Measurements from ENCODE around the gene FBXO22.

- TF ChIP-seq, protein P1, sequence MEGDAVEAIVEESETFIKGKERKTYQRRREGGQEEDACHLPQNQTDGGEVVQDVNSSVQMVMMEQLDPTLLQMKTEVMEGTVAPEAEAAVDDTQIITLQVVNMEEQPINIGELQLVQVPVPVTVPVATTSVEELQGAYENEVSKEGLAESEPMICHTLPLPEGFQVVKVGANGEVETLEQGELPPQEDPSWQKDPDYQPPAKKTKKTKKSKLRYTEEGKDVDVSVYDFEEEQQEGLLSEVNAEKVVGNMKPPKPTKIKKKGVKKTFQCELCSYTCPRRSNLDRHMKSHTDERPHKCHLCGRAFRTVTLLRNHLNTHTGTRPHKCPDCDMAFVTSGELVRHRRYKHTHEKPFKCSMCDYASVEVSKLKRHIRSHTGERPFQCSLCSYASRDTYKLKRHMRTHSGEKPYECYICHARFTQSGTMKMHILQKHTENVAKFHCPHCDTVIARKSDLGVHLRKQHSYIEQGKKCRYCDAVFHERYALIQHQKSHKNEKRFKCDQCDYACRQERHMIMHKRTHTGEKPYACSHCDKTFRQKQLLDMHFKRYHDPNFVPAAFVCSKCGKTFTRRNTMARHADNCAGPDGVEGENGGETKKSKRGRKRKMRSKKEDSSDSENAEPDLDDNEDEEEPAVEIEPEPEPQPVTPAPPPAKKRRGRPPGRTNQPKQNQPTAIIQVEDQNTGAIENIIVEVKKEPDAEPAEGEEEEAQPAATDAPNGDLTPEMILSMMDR (conservative IDR thresholded peaks at IDR 0.05; ENCODE audit: low read length), result no peak
- TF ChIP-seq EZH2phosphoT487 (IDR thresholded peaks at IDR 0.05; ENCODE audit: borderline replicate concordance, low read depth, low read length), result no peak
Measured at GRCh38 chr15:75862796-75863195, 40.9 kb upstream of the FBXO22 start.
